GM19043 (cell line): ENCODE results near the gene MDH2.
"Not testable (repeated sequence)": the region's sequence is repeated elsewhere in the genome, so short reads cannot be mapped to it uniquely, and the experiment has no call there.

ENCODE experiments used
- ATAC-seq: cut with Tn5 transposase; IDR thresholded peaks from one replicate; pipeline ENCODE4 v1.9.1; 2021; ENCODE audit warnings: low read depth; ENCODE audit not compliant: unreplicated experiment

The MDH2 gene

DNA sequence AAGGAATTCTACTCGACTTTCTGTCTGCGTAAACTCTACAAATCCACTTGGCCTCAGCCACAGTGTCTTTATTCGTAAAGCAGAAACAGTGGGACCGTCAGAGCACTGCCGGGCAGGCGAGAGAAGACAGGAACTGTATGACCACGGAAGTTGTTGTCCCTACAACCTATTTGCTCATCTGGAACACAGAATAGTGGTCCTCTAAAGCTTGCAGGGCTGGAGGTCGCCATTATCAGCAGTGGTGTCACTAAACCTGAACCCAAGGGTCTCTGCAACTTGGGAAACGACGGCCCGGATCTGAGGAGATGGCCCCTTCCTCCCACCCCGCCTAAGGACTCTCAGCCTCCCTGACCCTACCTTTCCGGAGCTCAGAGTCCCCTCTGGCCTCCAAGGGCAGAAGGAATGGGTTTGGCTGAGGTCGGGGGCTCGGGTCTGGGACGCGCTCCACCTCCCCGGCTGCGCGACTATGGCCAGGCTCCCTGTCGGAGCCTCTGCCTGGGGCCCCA, 548 bp upstream of the MDH2 start:
- ATAC-seq = peak; percentile 3

DNA sequence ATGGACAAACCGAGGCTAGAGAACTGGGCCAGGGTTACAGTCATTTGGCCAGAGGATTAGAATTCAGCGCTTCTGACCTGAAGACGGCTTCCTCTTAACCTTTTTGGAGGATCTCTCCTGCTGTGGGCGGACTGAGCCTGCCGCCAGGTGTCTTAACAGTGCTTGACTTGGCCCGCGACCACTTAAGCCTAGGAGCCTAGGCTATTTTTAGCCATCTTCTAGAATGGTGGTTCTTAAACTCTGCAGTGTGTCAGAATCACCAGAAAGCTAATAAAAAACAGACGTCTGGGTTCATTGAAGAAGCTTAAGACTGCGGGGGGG, 722 bp downstream of the MDH2 start:
- ATAC-seq = peak; percentile 25

DNA sequence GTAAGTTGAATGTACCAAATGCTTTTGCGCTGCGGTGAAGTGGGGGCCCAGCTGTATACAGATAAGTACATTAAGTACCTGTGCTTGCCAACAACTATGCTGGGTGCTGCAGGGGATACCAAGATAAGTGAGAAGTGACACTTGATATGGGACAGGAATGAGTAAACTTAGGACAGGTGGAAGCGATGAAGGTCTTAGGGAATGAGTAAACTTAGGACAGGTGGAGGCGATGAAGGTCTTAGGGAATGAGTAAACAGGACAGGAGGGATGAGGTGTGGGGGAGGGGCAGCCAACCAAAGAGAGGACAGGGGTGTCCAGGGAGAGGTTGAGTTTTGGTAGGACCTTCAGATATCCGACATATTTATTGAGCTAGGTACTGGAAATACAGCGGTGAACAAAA, 1.4 kb downstream of the MDH2 start:
- ATAC-seq = no peak

DNA sequence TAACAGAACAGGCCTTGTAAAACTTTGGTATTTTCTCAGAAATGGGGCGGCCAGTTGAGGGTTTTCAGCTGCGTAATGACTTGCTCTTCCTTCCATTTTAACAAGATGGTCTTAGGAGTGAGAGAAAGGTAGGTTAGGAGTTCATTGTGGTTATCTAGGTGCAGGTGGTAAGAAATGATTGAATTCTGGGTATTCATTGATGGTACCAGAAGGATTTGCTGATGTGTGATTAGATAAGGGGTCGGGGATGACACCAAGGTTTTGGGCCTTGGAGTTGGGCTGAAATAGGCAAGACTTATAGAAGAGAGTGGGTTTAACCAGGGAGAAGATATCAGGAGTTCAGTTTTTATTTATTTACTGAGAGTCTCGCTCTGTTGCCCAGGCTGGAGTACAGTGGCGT, 2.6 kb downstream of the MDH2 start:
- no peak for ATAC-seq

DNA sequence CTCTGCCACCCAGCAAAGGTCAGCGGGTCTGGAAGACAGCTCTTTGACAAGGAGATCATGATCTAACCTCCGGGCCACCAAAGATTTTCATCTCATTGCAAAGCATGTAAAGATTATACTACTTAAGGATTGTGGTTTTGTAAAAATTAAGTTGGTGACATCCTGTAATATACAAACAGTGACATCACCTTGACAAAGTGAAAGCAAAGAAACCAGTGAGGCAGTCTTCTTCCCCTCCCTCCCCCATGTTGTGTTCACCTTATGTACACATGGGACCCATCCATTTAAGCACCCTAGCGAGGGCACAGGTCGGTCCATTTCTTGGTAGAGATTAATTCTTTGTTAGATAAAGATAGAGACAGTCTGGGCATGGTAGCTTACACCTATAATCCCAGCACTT, 3.9 kb downstream of the MDH2 start:
- ATAC-seq = no peak

DNA sequence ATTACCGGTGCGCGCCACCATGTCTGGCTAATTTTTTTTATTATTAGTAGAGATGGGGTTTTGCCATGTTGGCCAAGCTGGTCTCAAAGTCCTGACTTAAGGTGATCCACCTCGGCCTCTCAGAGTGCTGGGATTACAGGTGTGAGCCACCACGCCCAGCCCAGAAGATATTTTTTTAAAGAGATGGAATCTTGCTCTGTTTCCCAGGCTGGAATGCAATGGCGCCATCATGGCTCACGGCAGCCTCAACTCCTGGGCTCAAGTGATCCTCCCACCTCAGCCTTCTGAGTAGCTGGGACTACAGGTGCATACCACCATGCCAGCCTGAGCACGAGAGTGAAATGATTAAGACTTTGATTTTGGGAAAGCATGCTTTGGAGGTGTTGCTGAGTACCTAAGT, 4.8 kb downstream of the MDH2 start:
- not testable (repeated sequence) for ATAC-seq

DNA sequence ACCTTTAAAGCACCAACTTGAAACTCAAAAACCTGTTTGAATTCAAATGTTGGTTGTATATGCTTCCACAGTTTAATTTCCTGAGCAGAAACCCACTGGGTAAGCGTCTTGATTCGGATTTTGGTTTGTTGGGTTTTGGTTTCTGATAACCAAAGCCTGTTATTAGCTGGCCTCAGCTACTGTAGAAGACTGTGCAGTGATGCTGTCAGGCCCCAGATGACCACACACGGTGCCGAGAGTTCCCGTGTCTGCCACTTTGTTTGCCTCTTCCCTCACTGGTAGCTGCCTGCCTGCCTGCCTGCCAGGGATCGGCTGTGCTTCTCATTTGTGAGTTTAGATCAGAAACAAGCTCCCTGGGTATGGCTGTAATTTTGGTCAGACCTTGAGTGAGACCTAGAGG, 5.6 kb downstream of the MDH2 start:
- ATAC-seq = no peak

DNA sequence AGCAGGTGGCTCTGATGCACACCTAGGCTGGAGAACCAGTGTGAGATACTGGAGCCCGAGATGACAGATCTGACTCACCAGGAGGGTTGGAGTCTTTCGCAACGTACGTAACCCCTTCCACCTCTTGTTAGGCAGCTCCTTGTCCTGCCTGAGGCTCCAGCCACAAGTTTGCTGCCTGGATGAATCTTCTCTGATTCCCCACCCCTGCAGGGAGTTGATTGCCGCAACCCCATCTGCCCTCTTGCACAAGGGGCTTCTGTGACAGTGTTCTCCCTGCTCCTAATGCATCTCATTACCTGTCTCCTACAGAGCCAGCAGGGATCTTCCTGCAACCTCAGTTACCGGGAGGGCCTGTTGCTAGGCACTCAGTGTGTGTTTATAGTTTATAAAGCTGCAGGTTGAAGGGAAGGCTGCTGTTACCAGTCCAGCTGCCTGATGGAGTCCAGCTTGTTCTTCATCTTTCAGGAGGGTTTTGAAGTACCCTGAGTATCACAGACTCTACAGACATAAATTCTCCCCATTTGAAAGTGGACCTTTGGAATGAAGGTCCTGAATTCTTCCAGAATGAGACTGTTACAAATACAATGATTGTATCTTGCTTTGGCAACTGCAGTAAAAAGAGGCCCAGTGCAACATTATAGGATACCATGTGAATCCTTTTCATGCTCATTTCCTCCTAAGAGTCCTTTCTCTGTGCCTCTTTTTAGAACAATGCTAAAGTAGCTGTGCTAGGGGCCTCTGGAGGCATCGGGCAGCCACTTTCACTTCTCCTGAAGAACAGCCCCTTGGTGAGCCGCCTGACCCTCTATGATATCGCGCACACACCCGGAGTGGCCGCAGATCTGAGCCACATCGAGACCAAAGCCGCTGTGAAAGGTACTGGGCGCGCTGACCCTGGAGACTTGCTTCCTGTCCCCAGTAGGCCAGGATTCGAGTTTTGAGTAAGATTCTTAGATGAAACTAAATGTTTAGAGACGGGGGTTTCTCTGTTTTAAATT, 6.5 kb downstream of the MDH2 start:
- no peak for ATAC-seq

DNA sequence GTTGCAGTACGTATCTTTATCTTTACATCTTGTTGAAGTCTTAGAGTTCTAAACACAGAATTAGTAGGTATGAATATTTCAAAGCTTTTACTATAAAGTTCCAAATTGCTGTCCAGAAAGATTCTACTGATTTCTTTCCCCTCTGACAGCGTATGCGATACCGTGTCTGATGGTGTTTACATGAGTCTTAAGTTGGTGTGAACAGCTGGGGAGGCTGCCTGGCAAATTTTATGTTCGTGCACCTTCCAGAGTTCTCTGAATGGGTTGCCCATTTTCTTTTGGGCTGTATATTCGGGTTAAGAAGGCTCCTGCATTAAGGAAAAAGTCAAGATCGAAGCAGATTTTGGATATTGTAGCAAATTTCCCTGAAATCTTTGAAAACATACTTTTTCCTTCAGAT, 8.3 kb downstream of the MDH2 start:
- ATAC-seq = no peak

DNA sequence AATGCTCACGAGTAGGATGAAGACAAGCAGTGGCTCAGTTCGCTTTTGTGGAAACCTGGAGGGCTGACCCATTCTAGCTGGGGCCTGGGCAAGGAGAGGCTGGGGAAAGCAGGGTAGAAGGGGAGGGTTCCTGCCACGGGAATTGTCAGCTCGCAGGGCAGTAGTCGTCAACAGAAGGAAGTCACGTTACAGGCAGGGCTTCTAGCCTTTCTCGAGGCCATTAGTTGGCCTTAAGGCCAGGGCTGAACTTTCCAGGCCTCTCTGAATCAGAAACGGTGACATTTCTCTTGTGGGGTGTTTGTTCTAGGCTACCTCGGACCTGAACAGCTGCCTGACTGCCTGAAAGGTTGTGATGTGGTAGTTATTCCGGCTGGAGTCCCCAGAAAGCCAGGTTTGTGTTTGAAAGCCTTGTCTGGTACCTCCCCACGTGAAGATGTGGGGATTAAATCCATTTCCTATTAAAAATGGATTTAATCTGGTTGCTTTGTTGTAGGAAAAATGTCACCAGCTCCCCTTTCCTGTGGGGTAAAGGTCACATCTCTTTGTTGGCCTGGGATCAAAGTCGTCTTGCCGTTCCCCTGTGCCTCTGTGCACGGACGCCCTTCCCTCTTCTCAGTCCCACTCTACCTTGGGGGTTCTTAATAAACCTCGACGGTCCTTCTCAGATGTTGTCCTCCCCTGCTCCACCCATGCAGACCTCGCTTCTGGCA, 9.4 kb downstream of the MDH2 start:
- no peak for ATAC-seq

DNA sequence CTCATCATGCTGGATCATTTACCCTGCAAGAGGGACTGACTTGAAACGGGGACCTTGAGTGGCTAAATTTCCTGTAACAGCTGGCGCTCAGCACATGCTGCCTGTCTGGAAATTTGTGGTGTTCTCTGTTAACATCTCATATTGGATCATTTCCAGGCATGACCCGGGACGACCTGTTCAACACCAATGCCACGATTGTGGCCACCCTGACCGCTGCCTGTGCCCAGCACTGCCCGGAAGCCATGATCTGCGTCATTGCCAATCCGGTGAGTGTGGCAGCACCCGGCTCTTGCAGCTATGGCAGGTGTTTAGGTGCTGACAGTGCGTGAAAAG, 9.9 kb downstream of the MDH2 start:
- ATAC-seq = no peak

DNA sequence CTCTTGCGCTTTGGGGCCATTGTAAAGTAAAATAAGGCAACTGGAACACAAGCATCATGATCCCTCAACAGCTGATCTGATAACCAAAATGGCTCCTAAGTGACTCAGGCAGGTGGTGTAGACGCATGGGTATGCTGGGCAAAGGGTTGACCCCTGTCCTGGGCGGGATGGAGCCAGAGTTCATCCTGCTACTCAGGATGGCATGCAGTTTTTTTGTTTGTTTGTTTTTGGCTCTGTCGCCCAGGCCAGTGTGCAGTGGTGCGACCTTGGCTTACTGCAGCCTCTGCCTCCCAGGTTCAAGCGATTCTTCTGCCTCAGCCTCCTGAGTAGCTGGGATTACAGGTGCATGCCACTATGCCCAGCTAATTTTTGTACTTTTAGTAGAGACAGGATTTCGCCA, 10.8 kb downstream of the MDH2 start:
- ATAC-seq = not testable (repeated sequence)

DNA sequence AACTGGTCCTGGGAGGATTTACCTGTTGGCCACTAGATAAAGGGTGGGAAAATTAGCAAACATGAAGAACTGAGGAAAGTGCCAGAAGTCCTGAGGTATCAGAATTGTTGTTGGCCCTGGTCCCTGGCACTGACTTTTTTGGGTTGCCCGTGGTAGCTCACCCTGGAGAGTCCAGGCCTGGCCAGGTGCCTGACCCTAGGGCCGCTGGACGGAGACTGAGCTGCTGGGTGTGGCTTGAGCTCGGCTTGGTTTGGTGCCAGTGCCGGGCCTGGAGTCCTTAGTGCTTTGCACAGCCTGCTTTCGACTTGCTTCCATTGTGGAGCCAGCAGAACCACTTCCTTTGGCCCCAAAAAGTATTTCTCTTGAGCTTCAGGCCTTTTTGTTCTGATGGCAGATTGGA, 12.9 kb downstream of the MDH2 start:
- no peak for ATAC-seq

DNA sequence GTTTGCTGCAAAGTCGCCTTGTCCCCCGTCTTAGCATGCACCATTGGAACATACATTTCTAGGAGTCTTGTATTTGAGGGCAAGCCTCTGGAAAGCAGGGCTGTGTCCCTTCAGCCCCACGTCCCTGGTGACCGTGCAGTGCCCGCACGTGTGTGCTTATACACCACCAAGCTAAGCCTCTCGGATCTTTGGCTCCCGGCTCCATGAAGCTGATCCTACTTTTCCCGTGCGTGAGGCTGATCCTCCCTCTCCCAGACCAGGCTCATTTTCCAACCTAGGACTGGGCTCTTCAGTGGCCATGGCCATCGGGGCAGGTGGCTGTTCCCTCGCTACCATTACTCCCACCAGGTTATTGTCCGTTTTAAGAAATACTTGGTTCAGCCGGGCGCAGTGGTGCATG, 14.3 kb downstream of the MDH2 start:
- ATAC-seq = no peak

DNA sequence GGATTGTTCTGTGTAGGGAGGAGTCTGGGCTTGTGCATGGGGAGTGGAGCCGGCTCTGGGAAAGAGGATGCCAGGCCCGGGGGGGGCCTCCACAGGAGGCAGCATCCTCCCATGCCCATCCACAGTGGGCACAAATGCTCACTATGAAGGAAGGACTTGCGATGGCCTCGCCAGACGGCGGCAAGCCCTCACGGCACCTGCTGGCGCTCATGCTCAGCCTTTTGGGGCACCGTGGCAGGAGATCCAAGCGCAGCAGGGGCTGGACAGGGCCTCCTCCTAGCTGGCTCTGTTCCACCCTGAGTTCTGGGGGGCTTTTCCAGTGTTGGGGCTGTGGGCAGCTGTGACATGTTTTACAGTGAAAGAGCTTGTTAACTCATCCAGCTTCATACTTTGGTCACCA, 15.2 kb downstream of the MDH2 start:
- no peak for ATAC-seq

DNA sequence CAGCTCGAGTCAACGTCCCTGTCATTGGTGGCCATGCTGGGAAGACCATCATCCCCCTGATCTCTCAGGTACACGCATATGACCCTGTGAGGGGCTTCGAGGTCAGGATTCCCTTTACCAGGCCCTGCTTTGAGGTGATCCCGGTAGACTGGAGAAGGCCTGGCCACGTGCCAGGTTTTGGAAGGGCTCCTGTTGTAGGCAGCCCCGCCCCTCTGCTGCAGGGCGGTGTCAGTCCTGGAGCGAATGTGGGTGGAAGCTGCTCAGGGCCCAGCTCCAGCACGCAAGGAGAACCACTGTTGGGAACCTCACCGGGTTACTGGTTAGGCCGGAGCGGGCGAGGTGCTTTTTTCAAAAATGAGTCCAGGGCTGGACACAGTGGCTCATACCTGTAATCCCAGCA, 15.6 kb downstream of the MDH2 start:
- ATAC-seq = no peak

DNA sequence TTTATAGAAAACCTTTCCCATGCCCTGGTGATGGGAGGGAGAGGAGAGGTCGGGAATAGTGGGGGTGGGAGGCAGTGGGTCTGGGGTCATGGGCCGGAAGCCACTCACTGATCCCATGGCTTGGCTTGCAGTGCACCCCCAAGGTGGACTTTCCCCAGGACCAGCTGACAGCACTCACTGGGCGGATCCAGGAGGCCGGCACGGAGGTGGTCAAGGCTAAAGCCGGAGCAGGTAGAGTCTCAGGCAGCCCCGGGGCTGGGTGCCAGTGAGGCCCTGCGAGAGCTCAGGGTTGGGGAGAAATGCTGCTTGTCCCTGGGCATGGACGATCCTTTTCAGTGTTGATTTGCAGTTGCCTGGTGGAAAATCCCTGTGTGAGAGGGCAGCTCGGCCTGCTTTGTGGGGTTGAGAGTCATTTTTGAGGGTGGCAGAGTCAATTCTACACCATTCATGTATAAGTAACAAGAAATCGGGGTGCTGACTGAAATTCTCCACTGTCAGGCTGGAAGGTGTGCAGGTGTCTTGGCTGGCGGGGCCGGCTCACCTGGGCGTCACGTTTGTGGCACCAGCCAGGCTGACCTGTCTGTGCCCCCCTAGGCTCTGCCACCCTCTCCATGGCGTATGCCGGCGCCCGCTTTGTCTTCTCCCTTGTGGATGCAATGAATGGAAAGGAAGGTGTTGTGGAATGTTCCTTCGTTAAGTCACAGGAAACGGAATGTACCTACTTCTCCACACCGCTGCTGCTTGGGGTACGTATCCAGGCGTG, 16.5 kb downstream of the MDH2 start:
- no peak for ATAC-seq

DNA sequence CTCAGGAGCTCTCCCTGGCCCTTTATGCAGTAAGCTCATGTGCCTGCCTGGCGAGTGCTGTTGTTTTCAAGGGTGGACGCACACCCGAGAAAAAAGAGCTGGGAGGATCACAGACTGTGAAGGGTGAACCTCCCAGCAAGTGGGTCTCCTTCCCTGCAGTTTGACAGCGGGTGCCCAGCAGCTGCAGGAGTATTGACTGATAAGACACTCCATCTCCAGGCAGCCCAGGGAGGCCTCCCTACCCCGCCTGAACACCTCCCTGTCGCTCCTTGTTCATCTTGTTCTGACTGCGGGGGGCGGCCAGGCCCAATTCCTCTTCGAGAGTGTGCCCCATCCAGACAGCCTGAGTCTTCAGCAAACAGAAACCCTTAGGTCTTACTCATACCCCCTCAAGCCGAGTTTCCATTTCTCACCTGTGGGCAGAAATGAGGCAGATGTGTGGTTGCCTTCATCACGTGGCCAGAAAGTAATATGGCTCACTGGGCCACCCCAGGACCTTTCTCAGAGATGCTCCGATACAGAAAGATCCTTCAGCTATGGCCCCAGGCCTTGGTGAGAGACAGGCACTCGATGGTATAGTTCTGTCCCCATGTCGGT, 17.2 kb downstream of the MDH2 start:
- no peak for ATAC-seq

DNA sequence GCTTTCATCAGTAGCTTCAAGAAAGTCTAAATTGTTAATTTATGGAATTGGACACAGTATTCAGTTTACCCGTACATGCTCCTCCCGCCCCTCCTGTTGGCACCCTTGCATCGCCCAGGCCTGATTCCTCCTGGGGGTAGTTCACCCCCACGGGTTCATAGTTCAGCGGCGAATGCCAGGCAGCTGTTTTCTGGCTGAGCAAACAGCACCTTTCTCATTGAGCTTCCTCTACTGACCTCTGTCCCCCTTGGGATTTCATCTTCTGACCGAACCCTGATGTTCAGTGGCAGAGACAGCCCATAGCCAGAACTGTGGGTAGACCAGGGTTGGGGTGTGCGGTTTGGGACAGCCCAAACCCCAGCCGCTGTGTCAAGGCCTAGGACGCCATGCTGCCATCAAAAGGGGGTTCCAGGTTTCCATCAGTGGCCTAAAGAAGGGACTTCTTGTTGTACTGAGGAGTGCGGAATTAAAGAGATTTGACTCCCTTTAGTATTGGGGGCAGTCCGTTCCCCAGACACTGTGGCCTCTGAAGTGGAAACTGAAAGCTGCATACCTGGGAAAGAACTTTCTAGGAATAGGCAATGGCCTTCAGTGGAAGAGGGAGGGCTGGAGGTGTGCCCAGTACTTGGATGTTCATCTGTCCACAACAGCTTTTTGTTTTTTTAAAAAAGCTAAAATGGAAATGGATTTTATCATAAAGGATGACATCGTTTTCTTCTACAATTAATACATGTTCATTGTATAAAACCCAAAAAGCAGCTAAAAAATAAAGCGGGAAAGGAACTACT, 19.0 kb downstream of the MDH2 start:
- ATAC-seq = no peak

DNA sequence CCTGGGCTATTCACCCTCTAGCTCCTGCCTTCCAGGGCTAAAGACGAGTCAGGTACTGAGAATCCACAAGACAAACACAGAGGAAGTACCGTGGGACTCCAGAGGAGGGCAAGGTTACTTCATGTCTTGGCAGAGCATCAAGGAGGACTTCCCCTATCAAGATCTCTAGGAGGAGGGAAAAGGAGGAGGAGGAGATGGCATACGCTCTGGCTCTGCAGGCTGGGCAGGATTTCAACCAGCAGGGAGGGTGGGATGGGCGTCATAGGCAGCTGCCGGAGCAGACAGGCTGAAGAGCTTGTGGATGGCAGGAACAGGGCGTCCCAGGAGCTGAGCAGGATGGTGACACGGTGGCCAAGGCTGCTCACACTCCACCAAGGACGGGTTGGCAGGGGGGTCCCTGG, 21.3 kb downstream of the MDH2 start:
- no peak for ATAC-seq
